ENCODE measurements around the gene AAR2.

AAR2 gene

GRCh38 chr20:36199345-36200257 is 36.7 kb upstream of the AAR2 start:
- DNase-seq (ENCODE audit: low spot score) (peak; percentile 85), ATAC-seq (ENCODE audit: low read depth) (peak; percentile 82)
- TF ChIP-seq CTCF (IDR thresholded peaks at IDR 0.05; ENCODE audit: poor library complexity, severe bottlenecking) = peak; percentile 100

GRCh38 chr20:36200451-36200850 is 35.8 kb upstream of the AAR2 start:
- DNase-seq (ENCODE audit: low spot score) (no peak), ATAC-seq (ENCODE audit: low read depth) (no peak)
- H3K4me3 ChIP-seq (ENCODE audit: severe bottlenecking) = no peak overlapping the region
- H3K4me1 ChIP-seq (ENCODE audit: insufficient read depth, poor library complexity, severe bottlenecking) = no peaks in the 10 kb centered on the region
- no peaks in the 10 kb centered on the region for H3K36me3 ChIP-seq (ENCODE audit: low read depth)
- no peaks in the 10 kb centered on the region for H3K27me3 ChIP-seq (ENCODE audit: insufficient read depth, poor library complexity, severe bottlenecking)
- no peak overlapping the region for H3K27ac ChIP-seq (ENCODE audit: poor library complexity, severe bottlenecking)
- no peak for TF ChIP-seq CTCF (IDR thresholded peaks at IDR 0.05; ENCODE audit: poor library complexity, severe bottlenecking)
- no peaks in the 10 kb centered on the region for H3K9me3 ChIP-seq (ENCODE audit: severe bottlenecking)

More at GRCh38 chr20:36199345-36200257, 36.7 kb upstream of the AAR2 start:
- Histone ChIP-seq H3K27me3 (ENCODE audit: insufficient read depth, poor library complexity, severe bottlenecking) (no peaks in the 10 kb centered on the region), H3K4me3 (ENCODE audit: severe bottlenecking) (no peak overlapping the region), H3K9me3 (ENCODE audit: severe bottlenecking) (no peaks in the 10 kb centered on the region), H3K36me3 (ENCODE audit: low read depth) (no peaks in the 10 kb centered on the region), H3K4me1 (ENCODE audit: insufficient read depth, poor library complexity, severe bottlenecking) (no peaks in the 10 kb centered on the region), H3K27ac (ENCODE audit: poor library complexity, severe bottlenecking) (no peak overlapping the region)

- ATAC-seq (ENCODE audit: low read depth) (no peak), DNase-seq (ENCODE audit: low spot score) (no peak)
- no peak overlapping the region for H3K4me3 ChIP-seq (ENCODE audit: severe bottlenecking)
- no peaks in the 10 kb centered on the region for H3K36me3 ChIP-seq (ENCODE audit: low read depth)
- no peaks in the 10 kb centered on the region for H3K27me3 ChIP-seq (ENCODE audit: insufficient read depth, poor library complexity, severe bottlenecking)
- no peaks in the 10 kb centered on the region for H3K9me3 ChIP-seq (ENCODE audit: severe bottlenecking)
- TF ChIP-seq CTCF (IDR thresholded peaks at IDR 0.05; ENCODE audit: poor library complexity, severe bottlenecking) = no peak
- H3K27ac ChIP-seq (ENCODE audit: poor library complexity, severe bottlenecking) = no peak overlapping the region
- H3K4me1 ChIP-seq (ENCODE audit: insufficient read depth, poor library complexity, severe bottlenecking) = no peaks in the 10 kb centered on the region
Measured at GRCh38 chr20:36201198-36201597, 35.1 kb upstream of the AAR2 start.

GRCh38 chr20:36202891-36203338 is 33.4 kb upstream of the AAR2 start:
- no peak overlapping the region for H3K4me3 ChIP-seq (ENCODE audit: severe bottlenecking)
- H3K4me1 ChIP-seq (ENCODE audit: insufficient read depth, poor library complexity, severe bottlenecking) = no peaks in the 10 kb centered on the region
- DNase-seq (ENCODE audit: low spot score) = peak; percentile 83
- H3K9me3 ChIP-seq (ENCODE audit: severe bottlenecking) = no peaks in the 10 kb centered on the region
- H3K36me3 ChIP-seq (ENCODE audit: low read depth) = no peaks in the 10 kb centered on the region
- H3K27me3 ChIP-seq (ENCODE audit: insufficient read depth, poor library complexity, severe bottlenecking) = no peaks in the 10 kb centered on the region
- H3K27ac ChIP-seq (ENCODE audit: poor library complexity, severe bottlenecking) = no peak overlapping the region
- ATAC-seq (ENCODE audit: low read depth) = peak; percentile 60
- peak; percentile 100 for TF ChIP-seq CTCF (IDR thresholded peaks at IDR 0.05; ENCODE audit: poor library complexity, severe bottlenecking)

- TF ChIP-seq CTCF (IDR thresholded peaks at IDR 0.05; ENCODE audit: poor library complexity, severe bottlenecking) = no peak
- no peaks in the 10 kb centered on the region for H3K27me3 ChIP-seq (ENCODE audit: insufficient read depth, poor library complexity, severe bottlenecking)
- H3K4me3 ChIP-seq (ENCODE audit: severe bottlenecking) = no peak overlapping the region
- ATAC-seq (ENCODE audit: low read depth) = no peak
- H3K9me3 ChIP-seq (ENCODE audit: severe bottlenecking) = no peaks in the 10 kb centered on the region
- no peak overlapping the region for H3K27ac ChIP-seq (ENCODE audit: poor library complexity, severe bottlenecking)
- DNase-seq (ENCODE audit: low spot score) = no peak
- H3K4me1 ChIP-seq (ENCODE audit: insufficient read depth, poor library complexity, severe bottlenecking) = no peaks in the 10 kb centered on the region
- H3K36me3 ChIP-seq (ENCODE audit: low read depth) = no peaks in the 10 kb centered on the region
Measured at GRCh38 chr20:36203861-36204260, 32.4 kb upstream of the AAR2 start.
